SH-SY5Y (cell line): Measurements from ENCODE around the gene BANP.

Experiments used
- GATA2 ChIP-seq: IDR thresholded peaks from 2 replicates; pipeline ENCODE4 v1.6.1; 2011; ENCODE audit warnings: mild to moderate bottlenecking, low read depth, low read length
- GATA3 ChIP-seq: IDR thresholded peaks from 2 replicates; pipeline ENCODE4 v1.6.1; 2011; ENCODE audit warnings: low read depth, mild to moderate bottlenecking, low read length, moderate library complexity

- TF ChIP-seq GATA3 (no peak), GATA2 (no peak)
Measured at GRCh38 chr16:88009563-88010342, 58.5 kb downstream of the BANP start.
